Body of pancreas (tissue), 4 donors: ENCODE measurements around the gene PPM1H.

ENCODE experiments used
- CTCF ChIP-seq, 7 experiments: fragments of 450-650 bp in 4 of 7; fragments of 200-600 bp in 3 of 7; sonication (generic) in 3 of 7; IDR thresholded peaks; one replicate each; pipeline ENCODE4 v1.5.1; 2016 to 2019; ENCODE audit warnings: antibody characterized with exemption in 7 of 7
- POLR2A ChIP-seq, 3 donors: fragments of 450-650 bp; IDR thresholded peaks; one replicate each; pipeline ENCODE4 v1.6.1; 2016; ENCODE audit warnings: antibody characterized with exemption in 3 of 3, mild to moderate bottlenecking in 2 of 3

- TF ChIP-seq CTCF (IDR thresholded peaks at IDR 0.05) (no peak), POLR2A (IDR thresholded peaks at IDR 0.05) (no peak)
Measured at GRCh38 chr12:62803756-62804155, 131.2 kb downstream of the PPM1H start.
